Caco-2 (cell line): ENCODE measurements around the gene CENPV. TPM values are rescaled to one million over a fixed set of nuclear protein-coding genes. Genes with fewer than 3 reads are reported as not detected.
"Not testable (repeated sequence)": the region's sequence is repeated elsewhere in the genome, so short reads cannot be mapped to it uniquely, and the experiment has no call there.

ENCODE experiments used
- BruUV-seq: library from RNA; stranded (reverse); fragments of 400-500 nt; replicated peaks from 2 replicates; lab custom pipeline; 2021; lab: Mats Ljungman, UMichigan
- CTCF ChIA-PET: fragments of 300-600 bp; sonication (Branson Sonifier 250); formaldehyde crosslinking; loops from one replicate; lab custom pipeline; 2022; ENCODE audit warnings: antibody characterized with exemption; lab: Charles Lee
- POLR2A ChIA-PET: fragments of 300-600 bp; sonication (Branson Sonifier 250); formaldehyde crosslinking; loops from one replicate; lab custom pipeline; 2022; ENCODE audit warnings: antibody characterized with exemption; lab: Charles Lee
- DNase-seq, 2 experiments: peaks; one replicate each; pipeline versions ENCODE4 v3.0.0 to v3.0.0-alpha.2; 2020 to 2022
- H3K27me3 ChIP-seq: replicated peaks from 2 replicates; pipeline ENCODE4 v1.6.0; 2011; ENCODE audit warnings: low read length; ENCODE audit not compliant: control insufficient read depth, insufficient read depth
- H3K36me3 ChIP-seq: 2 replicates; pipeline ENCODE4 v1.5.1; 2011; ENCODE audit warnings: low read length; ENCODE audit not compliant: control insufficient read depth, insufficient read depth
- H3K4me1 ChIP-seq: fragments of 250-450 bp; sonication (Bioruptor Pico); 2 replicates; pipeline ENCODE4 v1.5.1; 2020; ENCODE audit warnings: mild to moderate bottlenecking
- H3K4me3 ChIP-seq: 2 replicates; pipeline ENCODE4 v1.5.1; 2011; ENCODE audit warnings: low read depth, mild to moderate bottlenecking, control low read depth, low read length
- H3K9me3 ChIP-seq: fragments of 250-450 bp; sonication (Bioruptor Pico); 2 replicates; pipeline ENCODE4 v1.5.1; 2020; ENCODE audit warnings: mild to moderate bottlenecking, moderate library complexity
- H3K27ac Mint-ChIP-seq: one replicate; pipeline ENCODE4 v1.8.0; 2022; ENCODE audit warnings: mixed read lengths; ENCODE audit not compliant: unreplicated experiment
- H3K27me3 Mint-ChIP-seq: one replicate; pipeline ENCODE4 v1.8.0; 2022; ENCODE audit warnings: mixed read lengths; ENCODE audit not compliant: insufficient read depth, unreplicated experiment
- H3K36me3 Mint-ChIP-seq: one replicate; pipeline ENCODE4 v1.8.0; 2022; ENCODE audit warnings: mild to moderate bottlenecking, mixed read lengths; ENCODE audit not compliant: insufficient read depth, unreplicated experiment
- H3K4me1 Mint-ChIP-seq: one replicate; pipeline ENCODE4 v1.8.0; 2022; ENCODE audit warnings: low read depth, mixed read lengths; ENCODE audit not compliant: unreplicated experiment
- H3K4me3 Mint-ChIP-seq: one replicate; pipeline ENCODE4 v1.8.0; 2022; ENCODE audit warnings: mild to moderate bottlenecking, moderate library complexity, mixed read lengths; ENCODE audit not compliant: unreplicated experiment
- H3K9me3 Mint-ChIP-seq: one replicate; pipeline ENCODE4 v1.8.0; 2022; ENCODE audit warnings: mixed read lengths; ENCODE audit not compliant: unreplicated experiment
- intact Hi-C: fragments of 100-400 bp; cut with micrococcal nuclease; formaldehyde crosslinking; loops from one replicate; pipeline ENCODE4 v1.10.0; 2022; ENCODE audit not compliant: unreplicated experiment
- total RNA-seq: library from RNA; stranded (reverse); gene quantifications from 2 replicates; pipeline ENCODE4 v1.2.3, GENCODE V29; 2022
- TF ChIP-seq, protein P1 (sequence below), 2 experiments: fragments of 200-600 bp in 1 of 2; IDR thresholded peaks; 1 replicate in 1 of 2; 2 replicates in 1 of 2; pipeline versions ENCODE4 v1.5.1 to v1.8.0; 2011 to 2022; ENCODE audit warnings: antibody characterized with exemption in 1 of 2, control low read depth in 1 of 2, inconsistent platforms in 1 of 2, low read depth in 1 of 2, low read length in 1 of 2, mild to moderate bottlenecking in 1 of 2, moderate library complexity in 1 of 2; ENCODE audit not compliant: insufficient read depth in 1 of 2, severe bottlenecking in 1 of 2, unreplicated experiment in 1 of 2

The CENPV gene
- total RNA-seq, 1 experiment from 2014 or later: 92.8 TPM

GRCh38 chr17:16297367-16298139 lies 55.7 kb downstream of the CENPV start:
- ChIA-PET CTCF (interaction anchor here (0.6 to 1.3 kb wide), 2 partner anchors 11 to 82 kb away, joined by 3 read pairs; no protein-coding TSS in a partner anchor), POLR2A (interaction anchor here (1.8 to 2.3 kb wide), 2 partner anchors 9 to 12 kb away, joined by 11 read pairs; no protein-coding TSS in a partner anchor)
- TF ChIP-seq, protein P1, sequence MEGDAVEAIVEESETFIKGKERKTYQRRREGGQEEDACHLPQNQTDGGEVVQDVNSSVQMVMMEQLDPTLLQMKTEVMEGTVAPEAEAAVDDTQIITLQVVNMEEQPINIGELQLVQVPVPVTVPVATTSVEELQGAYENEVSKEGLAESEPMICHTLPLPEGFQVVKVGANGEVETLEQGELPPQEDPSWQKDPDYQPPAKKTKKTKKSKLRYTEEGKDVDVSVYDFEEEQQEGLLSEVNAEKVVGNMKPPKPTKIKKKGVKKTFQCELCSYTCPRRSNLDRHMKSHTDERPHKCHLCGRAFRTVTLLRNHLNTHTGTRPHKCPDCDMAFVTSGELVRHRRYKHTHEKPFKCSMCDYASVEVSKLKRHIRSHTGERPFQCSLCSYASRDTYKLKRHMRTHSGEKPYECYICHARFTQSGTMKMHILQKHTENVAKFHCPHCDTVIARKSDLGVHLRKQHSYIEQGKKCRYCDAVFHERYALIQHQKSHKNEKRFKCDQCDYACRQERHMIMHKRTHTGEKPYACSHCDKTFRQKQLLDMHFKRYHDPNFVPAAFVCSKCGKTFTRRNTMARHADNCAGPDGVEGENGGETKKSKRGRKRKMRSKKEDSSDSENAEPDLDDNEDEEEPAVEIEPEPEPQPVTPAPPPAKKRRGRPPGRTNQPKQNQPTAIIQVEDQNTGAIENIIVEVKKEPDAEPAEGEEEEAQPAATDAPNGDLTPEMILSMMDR (IDR thresholded peaks at IDR 0.05; ENCODE audit: insufficient read depth in 1 of 2, low read depth in 1 of 2, low read length in 1 of 2, severe bottlenecking in 1 of 2, unreplicated experiment in 1 of 2): no peak
- Histone ChIP-seq H3K27me3 (no peaks in the 10 kb centered on the region), H3K36me3 (no peaks in the 10 kb centered on the region), H3K4me1 (peaks cover 60% of the 10 kb centered on the region), H3K9me3 (no peaks in the 10 kb centered on the region), H3K4me3 (no peak overlapping the region)
- peak overlapping the region; percentile 84 for H3K27ac Mint-ChIP-seq
- no peaks in the 10 kb centered on the region for H3K9me3 Mint-ChIP-seq
- intact Hi-C loops: loop anchor here (1.0 kb wide), 1 partner anchor 11 kb away; no protein-coding TSS in a partner anchor
- peaks cover 25% of the 10 kb centered on the region for H3K4me1 Mint-ChIP-seq
- peak; percentile 20 to 45 for DNase-seq
- BruUV-seq: TSS peak; percentile 97
- no peaks in the 10 kb centered on the region for H3K27me3 Mint-ChIP-seq
- peak overlapping the region; percentile 54 for H3K4me3 Mint-ChIP-seq
- no peaks in the 10 kb centered on the region for H3K36me3 Mint-ChIP-seq

DNA sequence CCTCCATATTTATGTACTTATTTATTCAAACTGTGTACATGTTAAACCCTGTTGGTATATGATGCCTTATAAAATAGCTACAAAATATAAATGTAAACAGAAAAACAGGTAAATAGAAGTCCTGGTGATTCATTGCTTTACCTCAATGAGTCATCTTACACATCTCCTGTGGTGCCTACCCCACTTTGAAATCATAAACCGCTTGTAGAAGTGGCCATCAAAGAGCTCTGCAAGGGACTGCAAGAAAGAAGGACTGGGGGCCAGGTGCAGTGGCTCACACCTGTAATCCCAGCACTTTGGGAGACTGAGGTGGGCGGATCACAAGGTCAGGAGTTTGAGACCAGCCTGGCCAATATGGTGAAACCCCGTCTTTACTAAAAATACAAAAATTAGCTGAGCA lies 57.2 kb downstream of the CENPV start:
- peaks cover 18% of the 10 kb centered on the region for H3K4me1 Mint-ChIP-seq
- not testable (repeated sequence) for H3K27me3 Mint-ChIP-seq

GRCh38 chr17:16294560-16294959 lies 58.7 kb downstream of the CENPV start:
- Mint-ChIP-seq H3K4me1 (peaks cover 18% of the 10 kb centered on the region), H3K27me3 (no peaks in the 10 kb centered on the region), H3K4me3 (no peak overlapping the region), H3K27ac (peak overlapping the region; percentile 80), H3K9me3 (no peaks in the 10 kb centered on the region), H3K36me3 (no peaks in the 10 kb centered on the region)
- TF ChIP-seq, protein P1 (IDR thresholded peaks at IDR 0.05; ENCODE audit: insufficient read depth in 1 of 2, low read depth in 1 of 2, low read length in 1 of 2, severe bottlenecking in 1 of 2, unreplicated experiment in 1 of 2): no peak
- no TSS peak for BruUV-seq
- Histone ChIP-seq H3K4me1 (peaks cover 57% of the 10 kb centered on the region), H3K27me3 (no peaks in the 10 kb centered on the region), H3K36me3 (no peaks in the 10 kb centered on the region), H3K9me3 (no peaks in the 10 kb centered on the region), H3K4me3 (no peak overlapping the region)
- no peak for DNase-seq
- ChIA-PET CTCF (no interaction called here), POLR2A (no interaction called here)
- intact Hi-C loops: no loop called here

More for the DNA sequence above, 57.2 kb downstream of the CENPV start:
- H3K27ac Mint-ChIP-seq, H3K9me3 ChIP-seq, BruUV-seq, H3K4me3 ChIP-seq, DNase-seq, H3K9me3 Mint-ChIP-seq, intact Hi-C loops, H3K4me3 Mint-ChIP-seq, H3K36me3 Mint-ChIP-seq, H3K27me3 ChIP-seq, H3K36me3 ChIP-seq: not testable (repeated sequence)
- ChIA-PET CTCF (interaction anchor here (0.6 kb wide), 1 partner anchor 126 kb away, joined by 4 read pairs; no protein-coding TSS in a partner anchor), POLR2A (interaction anchor here (1.1 kb wide), 1 partner anchor 10 kb away, joined by 4 read pairs; no protein-coding TSS in a partner anchor)
- peaks cover 57% of the 10 kb centered on the region for H3K4me1 ChIP-seq
